NCI-H1048 (cell line): ENCODE measurements around the gene YARS1.
A peak's percentile ranks its signal among the peaks of the same experiment; 100 is the strongest.

Source experiments
- DNase-seq: peaks from one replicate; lab custom pipeline; 2025; lab: John Stamatoyannopoulos, UW

Gene YARS1

GRCh38 chr1:32817159-32817814, at the start of gene YARS1, which contains the start of gene S100PBP:
TSS of gene YARS1 (minus strand) at chr1:32817358. CDS start at chr1:32817244, 114 bp downstream.
TSS of gene S100PBP (plus strand) at chr1:32817653. CDS start at chr1:32826100, 8,447 bp downstream.
- DNase-seq, result peak; percentile 95

GRCh38 chr1:32865639-32866405, 48.7 kb upstream of the YARS1 start:
- no peak for DNase-seq

GRCh38 chr1:32864375-32865019, 47.3 kb upstream of the YARS1 start:
- no peak for DNase-seq

GRCh38 chr1:32863881-32864245, 46.7 kb upstream of the YARS1 start:
- DNase-seq, result no peak

GRCh38 chr1:32863218-32863880, 46.2 kb upstream of the YARS1 start:
- no peak for DNase-seq

GRCh38 chr1:32861904-32862695, 44.9 kb upstream of the YARS1 start:
- DNase-seq, result no peak

- DNase-seq, result no peak
Measured at GRCh38 chr1:32860566-32860965, 43.4 kb upstream of the YARS1 start.

- DNase-seq, result no peak
Measured at GRCh38 chr1:32859915-32860314, 42.8 kb upstream of the YARS1 start.

GRCh38 chr1:32858791-32859190, 41.6 kb upstream of the YARS1 start:
- no peak for DNase-seq

GRCh38 chr1:32858136-32858535, 41.0 kb upstream of the YARS1 start:
- no peak for DNase-seq

GRCh38 chr1:32855861-32856617, 38.9 kb upstream of the YARS1 start:
- no peak for DNase-seq

GRCh38 chr1:32848354-32849063, 31.4 kb upstream of the YARS1 start:
- DNase-seq, result no peak

- no peak for DNase-seq
Measured at GRCh38 chr1:32831878-32832277, 14.7 kb upstream of the YARS1 start.

GRCh38 chr1:32830092-32830852, 13.1 kb upstream of the YARS1 start:
- no peak for DNase-seq

- DNase-seq, result no peak
Measured at GRCh38 chr1:32828341-32828740, 11.2 kb upstream of the YARS1 start.

GRCh38 chr1:32825181-32825580, 8.0 kb upstream of the YARS1 start:
- DNase-seq, result no peak

- no peak for DNase-seq
Measured at GRCh38 chr1:32818804-32819541, 1.8 kb upstream of the YARS1 start.
